ENCODE results near the gene TENT4A.

GRCh38 chr5:6687505-6687904 is 25.7 kb upstream of the TENT4A start:
- TF ChIP-seq POLR2A (IDR thresholded peaks at IDR 0.05) (no peak), CTCF (IDR thresholded peaks at IDR 0.05) (no peak)
